Activated CD4-positive, alpha-beta T cell treated with anti-CD3 and anti-CD28 coated beads, Interleukin-2, Interleukin-6, amounts not matched to agents 100 ng/mL and 50 ng/mL, durations not matched to agents 16 hours and 8 hours (primary cell): ENCODE results near the gene PKD2.
A peak's percentile ranks its signal among the peaks of the same experiment; 100 is the strongest.
"Not testable (repeated sequence)": the region's sequence is repeated elsewhere in the genome, so short reads cannot be mapped to it uniquely, and the experiment has no call there.

ENCODE experiments used
- DNase-seq: peaks from one replicate; pipeline ENCODE4 v3.0.0-alpha.2; 2020

PKD2 gene

GRCh38 chr4:87989765-87990164 is 17.7 kb upstream of the PKD2 start:
- DNase-seq = no peak

- DNase-seq = no peak
Measured at GRCh38 chr4:87995435-87995834, 12.0 kb upstream of the PKD2 start.

DNA sequence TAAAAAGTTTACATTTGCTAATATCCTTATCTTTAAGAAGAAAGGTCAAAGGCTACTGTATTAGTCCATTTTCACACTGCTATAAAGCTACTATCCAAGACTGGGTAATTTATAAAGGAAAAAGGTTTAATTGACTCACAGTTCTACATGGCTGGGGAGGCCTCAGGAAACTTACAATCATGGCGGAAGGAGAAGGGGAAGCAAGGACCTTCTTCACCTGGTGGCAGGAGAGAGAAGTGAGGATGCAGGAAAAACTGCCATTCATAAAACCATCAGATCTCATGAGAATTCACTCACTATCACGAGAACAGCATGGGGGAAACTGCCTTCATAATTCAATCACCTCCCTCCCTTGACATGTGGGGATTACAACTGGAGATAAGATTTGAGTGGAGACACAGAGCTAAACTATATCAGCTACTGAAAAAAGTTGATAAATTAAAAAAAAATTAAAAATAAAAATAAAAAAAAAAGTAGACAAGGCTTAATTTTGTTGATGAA is 8.2 kb upstream of the PKD2 start:
- not testable (repeated sequence) for DNase-seq

GRCh38 chr4:88001871-88002270 is 5.6 kb upstream of the PKD2 start:
- no peak for DNase-seq

DNA sequence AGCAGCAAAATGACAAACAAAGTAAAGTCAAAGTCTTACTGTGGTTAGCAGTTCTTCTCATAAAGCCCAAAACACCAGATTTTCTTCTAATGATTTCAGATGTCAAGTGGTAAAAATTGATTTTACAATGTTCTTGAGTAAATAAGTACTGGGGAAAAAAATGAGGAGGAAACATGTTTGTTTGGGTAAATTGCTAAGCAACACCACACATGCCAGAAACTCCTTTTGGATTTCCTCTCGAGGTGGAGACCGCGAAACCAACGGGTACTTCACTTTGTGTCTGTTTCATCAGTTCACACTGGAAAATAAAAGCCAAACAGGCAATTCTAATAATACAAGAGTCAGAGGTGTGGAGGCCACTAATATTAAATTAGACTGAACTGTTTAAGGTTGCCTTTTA is 4.6 kb upstream of the PKD2 start:
- no peak for DNase-seq

DNA sequence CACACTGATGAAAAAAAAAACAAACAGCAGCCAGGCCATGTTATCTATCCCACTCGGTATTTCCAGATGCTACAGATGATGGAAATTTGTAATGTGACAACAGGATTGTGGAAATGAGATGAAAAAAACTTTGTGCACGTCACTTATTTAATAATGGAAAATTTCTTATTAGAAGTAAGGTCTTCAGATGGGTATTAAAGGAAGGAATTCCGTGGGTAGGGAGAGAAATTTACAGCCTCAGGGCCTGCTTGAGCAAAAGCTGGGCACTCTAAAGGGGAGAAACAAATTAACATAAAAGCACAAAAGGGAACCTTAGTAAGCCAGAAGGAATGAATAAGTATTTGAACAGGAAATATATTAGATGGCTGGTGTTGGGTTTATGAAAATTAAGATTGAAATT is 4.2 kb upstream of the PKD2 start:
- no peak for DNase-seq

GRCh38 chr4:88005076-88005475 is 2.4 kb upstream of the PKD2 start:
- DNase-seq = no peak

DNA sequence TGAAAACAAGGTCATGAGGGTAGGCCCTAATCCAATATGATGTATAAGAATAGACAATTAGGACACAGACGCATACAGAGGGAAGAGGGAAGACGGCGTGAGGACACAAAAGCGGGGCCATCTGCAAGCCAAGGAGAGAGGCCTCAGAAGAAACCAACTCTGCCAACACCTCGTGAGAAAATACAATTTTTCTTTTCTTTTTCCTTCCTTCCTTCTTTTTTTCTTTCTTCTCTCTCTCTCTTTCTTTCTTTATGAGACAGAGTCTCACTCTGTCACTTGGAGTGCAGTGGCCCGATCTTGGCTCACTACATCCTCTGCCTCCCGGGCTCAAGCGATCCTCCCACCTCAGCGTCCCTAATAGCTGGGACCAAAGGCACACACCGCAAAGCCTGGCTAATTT is 1.5 kb upstream of the PKD2 start:
- no peak for DNase-seq

DNA sequence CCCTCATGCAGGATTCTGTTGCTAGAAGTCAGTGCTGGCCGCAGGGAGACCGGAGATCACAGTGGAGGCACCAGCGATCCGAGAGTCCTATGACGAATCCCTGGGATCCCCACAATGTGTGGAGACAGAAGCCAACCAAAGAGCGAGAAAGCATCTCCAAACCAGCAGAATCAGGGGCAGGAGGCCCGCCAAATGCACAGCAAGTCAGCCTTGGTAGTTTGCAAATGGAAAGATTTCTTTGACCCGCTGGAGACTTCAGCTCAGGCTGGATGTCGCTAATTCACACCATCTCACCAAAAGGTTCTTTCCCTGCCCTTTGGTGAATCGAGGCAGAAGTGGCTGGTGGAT is 505 bp upstream of the PKD2 start:
- no peak for DNase-seq

- peak; percentile 36 for DNase-seq
Measured at GRCh38 chr4:88008122-88008742, 797 bp downstream of the PKD2 start.

DNA sequence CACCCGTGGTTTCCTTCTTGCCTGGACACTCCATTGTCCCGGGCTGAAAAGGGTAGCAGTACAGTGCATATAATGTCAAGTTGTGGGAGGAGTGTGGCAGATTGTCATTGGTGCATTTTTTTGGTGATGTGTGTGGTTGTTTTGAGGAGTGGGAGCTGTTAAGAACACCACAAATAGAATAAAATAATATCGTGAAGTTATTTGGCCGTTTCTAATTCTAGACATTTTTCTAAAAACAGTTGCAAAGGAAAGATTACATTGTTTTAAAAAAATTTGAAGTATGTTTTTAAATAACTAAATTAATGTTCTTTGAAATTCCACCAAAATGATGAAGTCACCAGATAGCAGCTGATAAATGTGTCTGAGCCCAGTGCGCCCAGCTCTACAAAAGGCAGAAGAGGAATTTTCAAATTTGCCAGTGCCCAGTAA is 1.3 kb downstream of the PKD2 start:
- peak; percentile 29 for DNase-seq

DNA sequence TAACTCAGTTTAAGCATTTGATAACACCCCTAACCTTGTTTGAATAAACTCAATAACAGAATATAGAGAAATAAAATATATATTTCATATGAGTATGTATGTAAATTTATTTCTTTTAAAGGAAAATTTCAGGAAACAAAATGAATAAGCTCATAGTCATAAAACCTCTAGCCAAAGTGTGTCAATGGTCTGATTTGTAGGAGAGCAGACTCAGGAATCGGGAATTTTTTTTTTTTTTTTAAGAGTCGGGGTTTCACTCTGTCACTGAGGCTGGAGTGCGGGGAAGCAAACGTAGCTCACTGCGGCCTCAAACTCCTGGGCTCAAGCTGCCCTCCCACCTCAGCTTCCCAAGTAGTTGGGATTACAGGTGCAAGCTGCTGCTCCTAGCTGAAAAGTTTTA is 2.4 kb downstream of the PKD2 start:
- no peak for DNase-seq

- DNase-seq = no peak
Measured at GRCh38 chr4:88010966-88011365, 3.5 kb downstream of the PKD2 start.

- no peak for DNase-seq
Measured at GRCh38 chr4:88012647-88013046, 5.2 kb downstream of the PKD2 start.

GRCh38 chr4:88014386-88014905 is 7.0 kb downstream of the PKD2 start:
- DNase-seq = no peak

DNA sequence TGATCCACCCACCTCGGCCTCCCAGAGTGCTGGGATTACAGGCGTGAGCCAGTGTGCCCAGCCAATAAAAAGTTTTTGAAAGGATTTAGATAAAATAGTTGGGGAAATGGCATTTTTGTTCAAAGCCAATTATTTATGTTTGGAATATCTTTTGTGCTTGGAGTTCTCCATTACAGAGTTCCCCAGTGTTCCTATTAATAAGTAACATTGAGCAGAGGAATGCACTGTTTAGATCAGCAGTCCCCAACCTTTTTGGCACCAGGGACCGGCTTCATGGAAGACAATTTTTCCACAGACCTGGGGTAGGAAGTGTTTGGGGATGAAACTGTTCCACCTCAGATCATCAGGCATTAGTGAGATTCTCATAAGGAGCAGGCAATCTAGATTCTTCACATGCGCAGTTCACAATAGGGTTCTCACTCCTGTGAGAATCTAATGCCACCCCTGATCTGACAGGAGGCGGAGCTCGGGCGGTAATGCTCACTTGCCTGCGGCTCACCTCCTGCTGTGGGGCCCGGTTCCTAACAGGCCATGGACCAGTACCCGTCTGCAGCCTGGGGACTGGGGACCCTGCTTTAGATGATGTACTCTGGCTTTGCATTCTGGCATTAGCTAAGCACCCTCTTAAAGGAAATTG is 8.3 kb downstream of the PKD2 start:
- no peak for DNase-seq

GRCh38 chr4:88017516-88018297 is 10.3 kb downstream of the PKD2 start:
- DNase-seq = no peak

- DNase-seq = no peak
Measured at GRCh38 chr4:88018466-88018865, 11.0 kb downstream of the PKD2 start.

GRCh38 chr4:88021824-88022223 is 14.4 kb downstream of the PKD2 start:
- DNase-seq = no peak

- DNase-seq = no peak
Measured at GRCh38 chr4:88022289-88022688, 14.9 kb downstream of the PKD2 start.

- not testable (repeated sequence) for DNase-seq
Measured at GRCh38 chr4:88025868-88026661, 18.6 kb downstream of the PKD2 start.

GRCh38 chr4:88027611-88028608 is 20.5 kb downstream of the PKD2 start:
- DNase-seq = peak; percentile 24
